ENCODE results near the gene TEX26. TPM values are rescaled to one million over a fixed set of nuclear protein-coding genes. Genes with fewer than 3 reads are reported as not detected.

The TEX26 gene
- total RNA-seq, 2 donors from 2014 or later = not detected

GRCh38 chr13:30982506-30982905 is 50.0 kb downstream of the TEX26 start:
- TF ChIP-seq CTCF (IDR thresholded peaks at IDR 0.05) = no peak
- no peak overlapping the region for H3K27ac ChIP-seq
- no peaks in the 10 kb centered on the region for H3K9me3 ChIP-seq
- H3K4me1 ChIP-seq = no peaks in the 10 kb centered on the region
- no peaks in the 10 kb centered on the region for H3K36me3 ChIP-seq
- DNase-seq (ENCODE audit: low spot score) = no peak
- H3K27me3 ChIP-seq = no peaks in the 10 kb centered on the region
- H3K4me3 ChIP-seq = no peak overlapping the region

- TF ChIP-seq CTCF (IDR thresholded peaks at IDR 0.05) = no peak
Observed at GRCh38 chr13:30982906-30983305, 50.5 kb downstream of the TEX26 start.

GRCh38 chr13:30983431-30983830 is 51.0 kb downstream of the TEX26 start:
- no peak overlapping the region for H3K27ac ChIP-seq
- no peak overlapping the region for H3K4me3 ChIP-seq
- H3K4me1 ChIP-seq = no peaks in the 10 kb centered on the region
- no peaks in the 10 kb centered on the region for H3K27me3 ChIP-seq
- H3K9me3 ChIP-seq = no peaks in the 10 kb centered on the region
- no peak for DNase-seq (ENCODE audit: low spot score)
- no peaks in the 10 kb centered on the region for H3K36me3 ChIP-seq
- TF ChIP-seq CTCF (IDR thresholded peaks at IDR 0.05) = no peak

More at GRCh38 chr13:30982906-30983305, 50.5 kb downstream of the TEX26 start:
- Histone ChIP-seq H3K27ac (no peak overlapping the region), H3K4me3 (no peak overlapping the region), H3K9me3 (no peaks in the 10 kb centered on the region), H3K4me1 (no peaks in the 10 kb centered on the region), H3K27me3 (no peaks in the 10 kb centered on the region), H3K36me3 (no peaks in the 10 kb centered on the region)
- DNase-seq (ENCODE audit: low spot score) = no peak

- Histone ChIP-seq H3K36me3 (no peaks in the 10 kb centered on the region), H3K27ac (no peak overlapping the region), H3K4me1 (no peaks in the 10 kb centered on the region), H3K4me3 (no peak overlapping the region), H3K9me3 (no peaks in the 10 kb centered on the region), H3K27me3 (no peaks in the 10 kb centered on the region)
- DNase-seq (ENCODE audit: low spot score) = no peak
- no peak for TF ChIP-seq CTCF (IDR thresholded peaks at IDR 0.05)
Observed at GRCh38 chr13:30984620-30985019, 52.2 kb downstream of the TEX26 start.

- Histone ChIP-seq H3K4me1 (no peaks in the 10 kb centered on the region), H3K27me3 (no peaks in the 10 kb centered on the region), H3K4me3 (no peak overlapping the region), H3K27ac (no peak overlapping the region), H3K9me3 (no peaks in the 10 kb centered on the region), H3K36me3 (no peaks in the 10 kb centered on the region)
- TF ChIP-seq CTCF (IDR thresholded peaks at IDR 0.05) = no peak
- DNase-seq (ENCODE audit: low spot score) = no peak
Observed at GRCh38 chr13:30985637-30986205, 53.3 kb downstream of the TEX26 start.

- no peak for TF ChIP-seq CTCF (IDR thresholded peaks at IDR 0.05)
- no peaks in the 10 kb centered on the region for H3K9me3 ChIP-seq
- H3K27ac ChIP-seq = no peak overlapping the region
- no peaks in the 10 kb centered on the region for H3K27me3 ChIP-seq
- H3K4me1 ChIP-seq = no peaks in the 10 kb centered on the region
- no peak for DNase-seq (ENCODE audit: low spot score)
- H3K4me3 ChIP-seq = no peak overlapping the region
- H3K36me3 ChIP-seq = no peaks in the 10 kb centered on the region
Observed at GRCh38 chr13:30991184-30991583, 58.7 kb downstream of the TEX26 start.

All from right atrium auricular region (tissue), 2 donors.